Gastroesophageal sphincter (tissue), 4 donors: ENCODE measurements around the gene RNF123. TPM values are rescaled to one million over a fixed set of nuclear protein-coding genes. Genes with fewer than 3 reads are reported as not detected.

Experiments used
- ATAC-seq: fragments of 150-250 bp; one replicate; pipeline ENCODE4 v1.9.1; 2016; ENCODE audit warnings: mild to moderate bottlenecking, moderate library complexity
- H3K27ac ChIP-seq, 4 donors: fragments of 200-600 bp; sonication (generic) in 3 of 4; 1 replicate in 3 of 4; 2 replicates in 1 of 4; pipeline ENCODE4 v1.5.1; 2016 to 2019
- H3K27me3 ChIP-seq: fragments of 200-600 bp; sonication (generic); one replicate; pipeline ENCODE4 v1.5.1; 2019
- H3K36me3 ChIP-seq, 2 donors: fragments of 200-600 bp; sonication (generic); one replicate each; pipeline ENCODE4 v1.5.1; 2019; ENCODE audit warnings: control low read depth in 1 of 2
- H3K4me1 ChIP-seq, 3 donors: fragments of 200-600 bp; sonication (generic); 1 replicate in 2 of 3; 2 replicates in 1 of 3; pipeline ENCODE4 v1.5.1; 2016 to 2019; ENCODE audit warnings: control low read depth in 2 of 3
- H3K4me3 ChIP-seq, 2 donors: fragments of 200-600 bp; sonication (generic); one replicate each; pipeline ENCODE4 v1.5.1; 2019; ENCODE audit warnings: mild to moderate bottlenecking in 1 of 2, moderate library complexity in 1 of 2
- H3K9me3 ChIP-seq, 3 donors: fragments of 200-600 bp; sonication (generic); one replicate each; pipeline ENCODE4 v1.5.1; 2017 to 2019; ENCODE audit warnings: control low read depth in 2 of 3
- EP300 ChIP-seq: sonication (generic); formaldehyde crosslinking; IDR thresholded peaks from one replicate; pipeline ENCODE4 v1.6.1; 2017; ENCODE audit warnings: antibody characterized with exemption, mild to moderate bottlenecking
- POLR2A ChIP-seq, 2 donors: fragments of 450-650 bp; IDR thresholded peaks; one replicate each; pipeline ENCODE4 v1.6.1; 2017; ENCODE audit warnings: antibody characterized with exemption in 2 of 2, mild to moderate bottlenecking in 2 of 2, moderate library complexity in 1 of 2
- POLR2AphosphoS5 ChIP-seq: sonication (generic); formaldehyde crosslinking; IDR thresholded peaks from one replicate; pipeline ENCODE4 v1.6.1; 2017; ENCODE audit warnings: antibody characterized with exemption
- WGBS, 2 donors: methylation state at CpG; one replicate each; pipeline ENCODE4 v1.1.5; 2018; ENCODE audit warnings: low coverage in 1 of 2; 5-methylcytosine and 5-hydroxymethylcytosine counted together
- total RNA-seq, 4 donors: library from RNA; depleted of rRNA; stranded (reverse); fragments of >200 nt; gene quantifications; one replicate each; pipeline ENCODE4 v1.1.0, GENCODE V29; 2016
- TF ChIP-seq, protein P1 (sequence below), 4 experiments: fragments of 200-600 bp in 2 of 4; fragments of 450-650 bp in 2 of 4; sonication (generic) in 1 of 4; IDR thresholded peaks; one replicate each; pipeline ENCODE4 v1.5.1; 2017 to 2019; ENCODE audit warnings: antibody characterized with exemption in 4 of 4, mild to moderate bottlenecking in 2 of 4, moderate library complexity in 2 of 4

Gene RNF123
- total RNA-seq, 4 donors from 2014 or later = 18.5 to 31.2 (median 21.8) TPM

DNA sequence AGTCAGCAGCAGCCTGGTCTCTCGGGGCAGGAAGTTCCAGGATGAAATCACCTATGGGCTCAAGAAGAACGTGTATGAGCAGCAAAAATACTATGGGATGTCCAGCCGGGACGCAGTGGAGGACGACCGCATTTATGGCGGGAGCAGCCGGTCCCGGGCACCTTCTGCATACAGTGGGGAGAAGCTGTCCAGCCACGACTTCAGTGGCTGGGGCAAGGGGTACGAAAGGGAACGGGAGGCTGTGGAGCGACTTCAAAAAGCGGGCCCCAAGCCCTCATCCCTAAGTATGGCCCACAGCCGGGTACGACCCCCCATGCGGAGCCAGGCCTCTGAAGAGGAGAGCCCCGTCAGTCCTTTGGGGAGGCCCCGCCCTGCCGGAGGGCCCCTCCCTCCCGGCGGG is 27.3 kb upstream of the RNF123 start:
- peaks cover 57% of the 10 kb centered on the region for H3K27me3 ChIP-seq
- no peaks in the 10 kb centered on the region for H3K36me3 ChIP-seq
- H3K4me3 ChIP-seq = no peak overlapping the region
- TF ChIP-seq, protein P1, sequence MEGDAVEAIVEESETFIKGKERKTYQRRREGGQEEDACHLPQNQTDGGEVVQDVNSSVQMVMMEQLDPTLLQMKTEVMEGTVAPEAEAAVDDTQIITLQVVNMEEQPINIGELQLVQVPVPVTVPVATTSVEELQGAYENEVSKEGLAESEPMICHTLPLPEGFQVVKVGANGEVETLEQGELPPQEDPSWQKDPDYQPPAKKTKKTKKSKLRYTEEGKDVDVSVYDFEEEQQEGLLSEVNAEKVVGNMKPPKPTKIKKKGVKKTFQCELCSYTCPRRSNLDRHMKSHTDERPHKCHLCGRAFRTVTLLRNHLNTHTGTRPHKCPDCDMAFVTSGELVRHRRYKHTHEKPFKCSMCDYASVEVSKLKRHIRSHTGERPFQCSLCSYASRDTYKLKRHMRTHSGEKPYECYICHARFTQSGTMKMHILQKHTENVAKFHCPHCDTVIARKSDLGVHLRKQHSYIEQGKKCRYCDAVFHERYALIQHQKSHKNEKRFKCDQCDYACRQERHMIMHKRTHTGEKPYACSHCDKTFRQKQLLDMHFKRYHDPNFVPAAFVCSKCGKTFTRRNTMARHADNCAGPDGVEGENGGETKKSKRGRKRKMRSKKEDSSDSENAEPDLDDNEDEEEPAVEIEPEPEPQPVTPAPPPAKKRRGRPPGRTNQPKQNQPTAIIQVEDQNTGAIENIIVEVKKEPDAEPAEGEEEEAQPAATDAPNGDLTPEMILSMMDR (IDR thresholded peaks at IDR 0.05) = no peak
- no peak for TF ChIP-seq EP300
- TF ChIP-seq POLR2A (IDR thresholded peaks at IDR 0.05) = no peak
- no peak for TF ChIP-seq POLR2AphosphoS5
- H3K27ac ChIP-seq = no peak overlapping the region
- no peak for ATAC-seq
- no peaks in the 10 kb centered on the region for H3K9me3 ChIP-seq
- no peaks in the 10 kb centered on the region for H3K4me1 ChIP-seq
- 88 to 91% methylated on average over 5 to 10 of the region's 22 CpGs for WGBS, 2 donors

DNA sequence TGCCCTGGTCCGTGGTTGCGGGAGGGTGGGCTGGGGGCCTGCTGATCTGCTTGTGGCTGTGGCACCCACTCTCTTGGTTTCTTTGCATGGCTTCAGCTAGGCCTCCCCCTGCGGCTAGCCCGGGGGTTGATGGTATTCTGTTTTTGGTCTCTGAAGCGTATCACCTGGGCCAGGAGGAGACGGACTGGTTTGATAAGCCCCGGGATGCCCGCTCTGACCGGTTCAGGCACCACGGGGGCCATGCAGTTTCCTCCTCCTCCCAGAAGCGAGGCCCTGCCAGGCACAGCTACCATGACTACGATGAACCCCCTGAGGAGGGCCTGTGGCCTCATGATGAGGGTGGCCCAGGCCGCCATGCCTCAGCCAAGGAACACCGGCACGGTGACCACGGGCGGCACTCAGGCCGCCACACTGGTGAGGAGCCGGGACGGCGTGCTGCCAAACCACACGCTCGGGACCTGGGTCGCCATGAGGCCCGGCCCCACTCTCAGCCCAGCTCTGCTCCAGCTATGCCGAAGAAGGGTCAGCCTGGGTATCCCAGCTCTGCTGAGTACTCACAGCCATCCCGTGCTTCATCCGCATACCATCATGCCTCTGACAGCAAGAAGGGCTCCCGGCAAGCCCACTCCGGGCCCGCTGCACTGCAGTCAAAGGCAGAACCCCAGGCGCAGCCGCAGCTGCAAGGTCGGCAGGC is 26.5 kb upstream of the RNF123 start:
- H3K4me1 ChIP-seq = no peaks in the 10 kb centered on the region
- no peak overlapping the region for H3K4me3 ChIP-seq
- 100% methylated on average over 2 of the region's 34 CpGs; no CpG with 5 or more reads in 1 of the 2 donors for WGBS, 2 donors
- H3K9me3 ChIP-seq = no peaks in the 10 kb centered on the region
- H3K27me3 ChIP-seq = peaks cover 61% of the 10 kb centered on the region
- TF ChIP-seq POLR2A (IDR thresholded peaks at IDR 0.05) (no peak), EP300 (no peak), POLR2AphosphoS5 (no peak)
- TF ChIP-seq, protein P1 (IDR thresholded peaks at IDR 0.05) = no peak
- H3K27ac ChIP-seq = no peak overlapping the region
- no peak for ATAC-seq
- H3K36me3 ChIP-seq = no peaks in the 10 kb centered on the region

DNA sequence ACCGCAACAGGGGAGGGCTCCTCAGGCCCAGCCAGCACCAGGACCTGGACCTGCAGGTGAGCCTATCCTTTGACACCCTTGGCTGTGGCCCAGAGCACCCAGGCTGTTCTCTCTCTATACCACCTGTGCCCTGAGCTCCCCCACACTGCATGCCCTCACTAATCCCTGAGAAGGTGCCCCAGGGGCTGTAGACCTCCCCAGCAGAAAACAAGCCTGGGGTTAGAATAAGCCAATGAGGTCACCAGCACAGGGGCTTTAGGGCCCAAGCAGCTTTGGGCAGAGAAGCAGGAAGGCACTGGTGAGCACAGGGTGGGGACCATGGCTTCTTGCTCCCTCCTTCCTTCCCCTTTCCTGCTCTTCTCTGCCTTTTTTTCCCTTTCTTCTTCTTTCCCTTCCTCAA is 25.5 kb upstream of the RNF123 start:
- Histone ChIP-seq H3K27ac (no peak overlapping the region), H3K4me3 (no peak overlapping the region), H3K36me3 (no peaks in the 10 kb centered on the region), H3K9me3 (no peaks in the 10 kb centered on the region), H3K27me3 (peaks cover 71% of the 10 kb centered on the region), H3K4me1 (no peaks in the 10 kb centered on the region)
- ATAC-seq = no peak
- no CpG with 5 or more reads among the region's 1 CpG for WGBS, 2 donors
- TF ChIP-seq EP300 = no peak
- no peak for TF ChIP-seq POLR2A (IDR thresholded peaks at IDR 0.05)
- no peak for TF ChIP-seq POLR2AphosphoS5
- TF ChIP-seq, protein P1 (IDR thresholded peaks at IDR 0.05) = no peak

DNA sequence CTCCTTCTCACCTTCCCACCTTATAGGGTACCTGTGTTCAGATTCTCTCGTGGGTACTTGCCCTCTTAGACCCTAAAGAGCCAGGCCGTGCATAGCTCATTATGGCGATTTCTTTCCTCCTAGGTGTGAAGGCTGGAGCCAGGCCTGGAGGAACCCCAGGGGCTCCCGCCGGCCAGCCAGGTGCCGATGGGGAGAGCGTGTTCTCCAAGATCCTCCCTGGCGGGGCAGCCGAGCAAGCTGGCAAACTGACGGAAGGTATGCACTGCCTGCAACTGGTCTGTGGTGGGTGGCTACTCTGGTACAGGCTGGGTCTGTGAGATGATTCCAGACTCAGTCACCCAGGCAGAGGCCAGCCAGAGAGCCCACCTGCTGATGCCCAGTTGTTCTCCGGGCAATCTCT is 25.1 kb upstream of the RNF123 start:
- H3K36me3 ChIP-seq = no peaks in the 10 kb centered on the region
- ATAC-seq = no peak
- no peak overlapping the region for H3K4me3 ChIP-seq
- no peaks in the 10 kb centered on the region for H3K4me1 ChIP-seq
- 96% methylated on average over 3 of the region's 11 CpGs; no CpG with 5 or more reads in 1 of the 2 donors for WGBS, 2 donors
- peaks cover 75% of the 10 kb centered on the region for H3K27me3 ChIP-seq
- no peaks in the 10 kb centered on the region for H3K9me3 ChIP-seq
- no peak for TF ChIP-seq POLR2A (IDR thresholded peaks at IDR 0.05)
- TF ChIP-seq POLR2AphosphoS5 = no peak
- TF ChIP-seq, protein P1 (IDR thresholded peaks at IDR 0.05) = no peak
- TF ChIP-seq EP300 = no peak
- H3K27ac ChIP-seq = no peak overlapping the region
